Tibial artery (tissue), 4 donors: ENCODE measurements around the gene WDR74.

ENCODE experiments used
- DNase-seq, 2 donors: peaks; one replicate each; pipeline ENCODE4 v3.0.0-alpha.2; 2019
- H3K27ac ChIP-seq, 2 donors: fragments of 200-600 bp; sonication (generic) in 1 of 2; 1 replicate in 1 of 2; 2 replicates in 1 of 2; pipeline ENCODE4 v1.5.1; 2018 to 2019; ENCODE audit warnings: mild to moderate bottlenecking in 1 of 2
- H3K27me3 ChIP-seq, 2 donors: fragments of 200-600 bp; sonication (generic) in 1 of 2; one replicate each; pipeline versions ENCODE4 v1.5.1 to v1.6.0; 2016 to 2019
- H3K36me3 ChIP-seq, 3 donors: fragments of 200-600 bp; sonication (generic) in 2 of 3; one replicate each; pipeline ENCODE4 v1.5.1; 2016 to 2019; ENCODE audit warnings: mild to moderate bottlenecking in 2 of 3
- H3K4me1 ChIP-seq, 4 donors: fragments of 200-600 bp; sonication (generic) in 2 of 4; 1 replicate in 3 of 4; 2 replicates in 1 of 4; pipeline ENCODE4 v1.5.1; 2016 to 2019
- H3K4me3 ChIP-seq, 2 donors: fragments of 200-600 bp; sonication (generic) in 1 of 2; 1 replicate in 1 of 2; 2 replicates in 1 of 2; pipeline ENCODE4 v1.5.1; 2018 to 2019; ENCODE audit warnings: mild to moderate bottlenecking in 2 of 2
- H3K9me3 ChIP-seq, 3 donors: fragments of 200-600 bp; sonication (generic) in 1 of 3; one replicate each; pipeline ENCODE4 v1.5.1; 2016 to 2019
- CTCF ChIP-seq, 2 experiments: fragments of 200-600 bp in 1 of 2; fragments of 450-650 bp in 1 of 2; IDR thresholded peaks; one replicate each; pipeline ENCODE4 v1.5.1; 2017 to 2019; ENCODE audit warnings: antibody characterized with exemption in 2 of 2, mild to moderate bottlenecking in 1 of 2, moderate library complexity in 1 of 2
- intact Hi-C: fragments of 100-400 bp; cut with DNase I; formaldehyde crosslinking; loops from one replicate; pipeline ENCODE4 v1.15.0; 2023; ENCODE audit warnings: low total_unique reads

The WDR74 gene

GRCh38 chr11:62792202-62792575 is 47.2 kb downstream of the WDR74 start:
- peaks cover 45 to 75% (median 56%) of the 10 kb centered on the region in 3 donors for H3K36me3 ChIP-seq
- intact Hi-C loops, result loop anchor here (5.0 kb wide), 1 partner anchor 45 kb away; the partner anchor contains the start of gene WDR74
- peaks cover 0 to 43% (median 33%) of the 10 kb centered on the region in 4 donors for H3K4me1 ChIP-seq

GRCh38 chr11:62791501-62792201 is 47.7 kb downstream of the WDR74 start, which contains the start of gene TMEM223:
TSS of gene TMEM223 (minus strand) at chr11:62792006. CDS start at chr11:62791994, 12 bp downstream.
- peak within 1 kb of the TSS; percentile 75 to 86 for H3K27ac ChIP-seq
- intact Hi-C loops, result loop anchor here (5.0 kb wide), 1 partner anchor 46 kb away; the partner anchor contains the start of gene WDR74
- H3K27me3 ChIP-seq, result no peaks in the 10 kb centered on the region
- H3K9me3 ChIP-seq, result no peaks in the 10 kb centered on the region
- peak within 1 kb of the TSS; percentile 75 to 79 for H3K4me3 ChIP-seq
- peak; percentile 87 to 94 for DNase-seq
- peaks cover 40 to 70% (median 51%) of the 10 kb centered on the region in 3 donors for H3K36me3 ChIP-seq
- H3K4me1 ChIP-seq, result peaks cover 0 to 43% (median 33%) of the 10 kb centered on the region in 4 donors
- peak; percentile 19 to 29 for TF ChIP-seq CTCF (IDR thresholded peaks at IDR 0.05)

More at GRCh38 chr11:62792202-62792575, 47.2 kb downstream of the WDR74 start:
- H3K9me3 ChIP-seq, result no peaks in the 10 kb centered on the region
- H3K4me3 ChIP-seq, result peak overlapping the region; percentile 75 to 79
- H3K27me3 ChIP-seq, result no peaks in the 10 kb centered on the region
- TF ChIP-seq CTCF (IDR thresholded peaks at IDR 0.05), result no peak
- H3K27ac ChIP-seq, result peak overlapping the region; percentile 75 to 86
- peak in 1 of 2 donors; percentile 74 for DNase-seq

- Histone ChIP-seq H3K4me1 (peaks cover 0 to 51% (median 43%) of the 10 kb centered on the region in 4 donors), H3K27ac (no peak overlapping the region)
- intact Hi-C loops, result no loop called here
These were observed 49.8 kb downstream of the WDR74 start for GRCh38 chr11:62789576-62789975.

GRCh38 chr11:62788991-62789390 is 50.4 kb downstream of the WDR74 start:
- Histone ChIP-seq H3K4me1 (peaks cover 0 to 51% (median 43%) of the 10 kb centered on the region in 4 donors), H3K27ac (no peak overlapping the region), H3K36me3 (peaks cover 13 to 43% (median 24%) of the 10 kb centered on the region in 3 donors), H3K9me3 (no peaks in the 10 kb centered on the region), H3K4me3 (no peak overlapping the region), H3K27me3 (no peaks in the 10 kb centered on the region)
- TF ChIP-seq CTCF (IDR thresholded peaks at IDR 0.05), result no peak
- DNase-seq, result no peak
- intact Hi-C loops, result no loop called here

More at GRCh38 chr11:62789576-62789975, 49.8 kb downstream of the WDR74 start:
- H3K27me3 ChIP-seq, result no peaks in the 10 kb centered on the region
- TF ChIP-seq CTCF (IDR thresholded peaks at IDR 0.05), result no peak
- peaks cover 19 to 49% (median 30%) of the 10 kb centered on the region in 3 donors for H3K36me3 ChIP-seq
- H3K4me3 ChIP-seq, result no peak overlapping the region
- H3K9me3 ChIP-seq, result no peaks in the 10 kb centered on the region
- no peak for DNase-seq

- Histone ChIP-seq H3K27me3 (no peaks in the 10 kb centered on the region), H3K9me3 (no peaks in the 10 kb centered on the region), H3K4me1 (peaks cover 0 to 47% (median 38%) of the 10 kb centered on the region in 4 donors), H3K27ac (peak within 1 kb of the TSS; percentile 95), H3K4me3 (peak within 1 kb of the TSS; percentile 88 to 89), H3K36me3 (peaks cover 6 to 33% (median 13%) of the 10 kb centered on the region in 3 donors)
- intact Hi-C loops, result loop anchor here (2.0 kb wide), 1 partner anchor 68 kb away; no protein-coding TSS in a partner anchor
- DNase-seq, result peak; percentile 99
- TF ChIP-seq CTCF (IDR thresholded peaks at IDR 0.05), result peak; percentile 22 to 35
These were observed 52.2 kb downstream of the WDR74 start, which contains the start of gene TMEM179B for GRCh38 chr11:62787005-62787759. TSS of gene TMEM179B (plus strand) at chr11:62787402. CDS start at chr11:62787432, 30 bp downstream.
